Skin epidermis (tissue), 12 donors: ENCODE results near the gene ZNF385A.

Experiments used
- H3K27ac ChIP-seq, 21 experiments: fragments of 200-600 bp; sonication (generic) in 11 of 21; one replicate each; pipeline ENCODE4 v1.5.0; 2020; ENCODE audit warnings: mild to moderate bottlenecking in 3 of 21, inconsistent platforms in 2 of 21, moderate library complexity in 2 of 21
- H3K4me3 ChIP-seq, 7 experiments: fragments of 200-600 bp; sonication (generic) in 2 of 7; one replicate each; pipeline ENCODE4 v1.5.0; 2020; ENCODE audit warnings: inconsistent platforms in 2 of 7, mild to moderate bottlenecking in 2 of 7, moderate library complexity in 1 of 7

ZNF385A gene

DNA sequence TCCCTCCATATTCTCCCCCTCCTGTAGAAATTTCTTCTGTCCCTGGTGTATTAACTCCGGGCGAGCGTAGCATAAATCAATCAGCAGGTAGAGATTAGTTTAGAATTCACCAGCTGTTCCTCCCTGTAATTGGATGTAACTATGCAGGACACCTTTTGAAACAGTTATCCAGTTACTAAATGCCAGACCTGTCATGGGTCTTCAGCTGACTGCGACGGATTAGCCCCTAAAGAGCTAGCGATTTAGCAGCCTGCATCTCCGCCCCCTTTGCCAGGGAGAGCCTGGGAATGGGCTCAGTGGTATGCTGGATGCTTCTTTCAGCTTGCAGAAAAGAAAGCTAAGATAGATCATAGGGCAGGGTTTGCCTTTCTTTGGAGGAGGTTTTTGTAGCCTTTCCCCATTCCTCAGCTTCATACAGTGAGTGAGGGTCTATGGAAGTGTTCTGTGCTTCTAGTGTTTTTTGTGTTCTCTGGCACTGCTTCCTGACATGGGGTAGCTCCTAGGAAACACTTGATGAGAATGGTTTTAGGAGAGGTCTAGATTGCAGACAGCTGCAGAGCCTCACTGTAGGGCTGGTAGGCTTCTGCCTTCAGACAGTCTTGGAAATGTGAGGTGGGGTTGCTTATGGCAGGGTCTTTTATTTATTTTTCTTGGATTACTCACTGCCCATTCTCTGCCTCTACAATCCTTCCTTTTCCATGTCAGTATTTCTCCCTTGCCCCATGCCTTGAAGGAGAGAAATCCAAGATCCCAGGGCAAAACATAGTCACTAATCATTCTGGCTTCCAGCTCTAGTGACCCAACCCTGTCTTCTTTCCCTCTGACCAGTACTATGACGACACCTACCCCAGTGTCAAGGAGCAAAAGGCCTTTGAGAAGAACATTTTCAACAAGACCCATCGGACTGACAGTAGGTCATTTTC lies 42.9 kb downstream of the ZNF385A start:
- Histone ChIP-seq H3K27ac (no peak overlapping the region), H3K4me3 (no peak overlapping the region)

DNA sequence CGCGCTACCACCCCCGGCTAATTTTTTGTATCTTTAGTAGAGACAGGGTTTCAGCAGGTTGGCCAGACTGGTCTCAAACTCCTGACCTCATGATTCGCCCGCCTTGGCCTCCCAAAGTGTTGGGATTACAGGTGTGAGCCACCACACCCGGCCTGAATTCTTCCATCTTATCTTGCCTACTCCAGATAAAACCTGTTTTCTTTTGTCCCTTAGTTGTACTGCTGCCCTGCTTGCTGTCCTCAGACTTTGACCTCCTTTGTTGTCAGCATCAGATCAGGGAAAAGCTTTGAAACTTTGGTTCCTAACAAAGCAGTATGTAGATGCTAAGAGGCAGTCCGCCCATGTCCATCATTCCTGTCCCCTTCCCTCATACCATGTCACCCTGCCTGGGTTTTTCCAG lies 43.7 kb downstream of the ZNF385A start:
- no peak overlapping the region for H3K4me3 ChIP-seq
- H3K27ac ChIP-seq = no peak overlapping the region

DNA sequence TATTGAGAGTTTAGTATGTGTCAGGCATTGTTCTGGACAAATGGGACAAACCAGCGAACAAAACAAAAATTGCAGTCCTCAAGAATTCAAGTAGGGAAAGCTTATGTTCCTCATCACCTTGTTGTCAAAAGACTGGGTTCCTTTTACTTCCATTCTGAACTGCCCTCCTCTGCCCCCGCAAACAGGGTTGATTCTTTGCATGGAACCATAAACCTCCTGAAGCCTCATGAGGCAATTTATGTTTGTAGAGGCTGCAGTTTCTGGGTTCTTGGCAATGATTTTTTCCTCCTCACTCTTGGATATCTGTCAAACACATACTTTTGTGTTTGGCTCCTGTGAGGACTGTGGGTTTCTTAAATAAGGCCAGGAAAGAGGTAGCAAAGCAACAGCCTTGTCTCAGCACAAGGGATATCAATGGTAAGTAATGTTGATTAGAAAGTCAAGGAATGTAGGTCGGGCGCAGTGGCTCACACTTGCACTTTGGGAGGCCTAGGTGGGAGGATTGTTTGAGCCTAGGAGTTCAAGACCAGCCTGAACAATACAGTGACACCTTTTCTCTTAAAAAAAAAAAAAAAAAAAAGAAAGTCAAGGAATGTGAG lies 45.7 kb downstream of the ZNF385A start:
- Histone ChIP-seq H3K27ac (no peak overlapping the region), H3K4me3 (no peak overlapping the region)

DNA sequence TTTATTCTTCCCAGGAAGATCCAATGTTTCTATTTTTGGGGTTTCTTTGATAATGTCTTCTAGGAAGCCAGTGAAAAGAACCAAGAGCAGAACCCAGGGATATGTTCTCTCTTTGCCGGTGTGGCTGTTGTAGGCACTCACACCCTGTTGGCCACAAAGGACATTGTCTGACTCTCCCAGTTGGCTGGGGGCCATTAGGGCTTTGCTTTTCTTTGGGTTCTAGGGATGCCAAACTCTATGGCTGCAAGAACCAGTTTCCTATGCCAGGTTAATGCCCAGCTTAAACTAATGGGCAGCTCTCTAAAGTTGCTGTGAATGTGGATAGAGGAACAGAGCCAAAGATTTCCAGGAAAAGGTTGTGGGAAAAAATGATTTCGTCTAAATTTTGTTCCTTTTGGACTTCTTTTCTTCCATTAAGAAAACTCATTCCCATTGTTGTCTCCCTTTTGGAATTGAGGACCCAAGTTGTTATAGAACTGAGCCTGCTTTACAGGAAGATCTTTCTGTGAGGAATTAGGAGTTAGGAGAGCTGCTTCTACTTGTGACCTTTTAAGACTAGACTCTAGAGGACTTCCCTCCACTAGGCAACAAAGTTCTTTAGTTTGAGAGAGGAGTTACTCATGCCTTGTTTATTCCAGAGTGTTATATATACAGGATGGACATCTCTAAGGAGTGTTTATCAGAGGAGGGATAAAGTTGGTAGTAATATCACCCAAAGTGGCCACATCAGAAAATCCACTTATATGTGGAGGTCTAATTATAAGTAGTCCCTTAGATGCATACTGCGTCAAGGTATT lies 46.5 kb downstream of the ZNF385A start:
- Histone ChIP-seq H3K27ac (peak overlapping the region in 7 of 21 experiments; percentile 1 to 43 (median 30)), H3K4me3 (no peak overlapping the region)

DNA sequence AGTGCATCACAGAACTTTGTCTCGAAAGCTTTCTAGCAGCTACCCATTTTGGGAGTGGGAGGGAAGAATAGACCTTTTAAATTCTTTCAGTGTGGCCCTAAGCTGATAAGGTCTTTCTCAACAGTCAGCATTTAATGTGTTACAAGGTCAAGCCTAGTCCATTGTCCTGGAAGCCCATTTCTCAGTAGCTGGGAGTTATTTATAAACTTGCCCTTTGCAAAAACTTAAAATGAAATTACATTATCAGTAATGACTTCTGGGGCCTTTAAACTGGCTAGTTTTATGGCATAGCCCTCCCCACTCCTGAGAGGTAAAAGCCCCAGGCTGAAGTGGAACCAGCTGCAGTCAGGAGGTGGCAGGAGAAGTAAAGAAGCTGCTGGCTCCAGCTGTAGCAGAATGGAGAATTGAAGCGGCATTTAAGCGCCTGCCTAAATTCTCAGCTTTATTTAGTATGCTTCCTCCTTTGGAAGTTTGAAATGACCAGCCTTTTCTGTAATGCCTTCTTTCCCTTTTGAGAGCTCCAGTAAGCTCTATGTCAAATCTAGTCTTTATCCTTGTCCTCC lies 47.2 kb downstream of the ZNF385A start:
- peak overlapping the region in 9 of 21 experiments; percentile 1 to 43 (median 27) for H3K27ac ChIP-seq
- no peak overlapping the region for H3K4me3 ChIP-seq

DNA sequence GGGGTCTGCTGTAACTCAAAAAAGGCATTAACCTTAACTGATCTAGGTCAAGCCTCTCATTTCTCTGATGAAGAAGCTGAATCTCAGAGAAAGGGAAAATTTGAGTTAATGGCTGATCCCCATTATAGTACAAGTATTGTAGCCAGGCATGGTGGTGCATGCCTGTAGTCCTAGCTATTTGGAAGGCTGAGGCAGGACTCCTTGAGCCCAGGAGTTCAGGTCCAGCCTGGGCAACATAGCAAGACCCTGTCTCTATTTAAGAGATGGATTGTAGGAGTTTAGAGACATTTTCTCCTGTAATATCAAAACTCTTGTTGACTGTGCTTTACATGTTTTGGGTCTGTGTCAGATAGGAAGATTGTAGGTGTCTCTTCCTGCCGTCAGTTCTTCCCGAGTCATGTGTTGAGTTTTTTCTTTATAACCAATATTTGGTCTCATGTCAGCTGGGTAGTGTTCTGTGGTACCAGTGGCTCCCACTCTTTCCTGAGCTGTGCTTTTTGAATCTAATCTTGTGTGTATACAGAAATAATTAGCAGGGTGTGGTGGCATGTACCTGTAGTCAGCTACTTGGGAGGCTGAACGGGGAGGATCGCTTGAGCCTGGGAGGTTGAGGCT lies 51.0 kb downstream of the ZNF385A start:
- Histone ChIP-seq H3K27ac (no peak overlapping the region), H3K4me3 (no peak overlapping the region)

DNA sequence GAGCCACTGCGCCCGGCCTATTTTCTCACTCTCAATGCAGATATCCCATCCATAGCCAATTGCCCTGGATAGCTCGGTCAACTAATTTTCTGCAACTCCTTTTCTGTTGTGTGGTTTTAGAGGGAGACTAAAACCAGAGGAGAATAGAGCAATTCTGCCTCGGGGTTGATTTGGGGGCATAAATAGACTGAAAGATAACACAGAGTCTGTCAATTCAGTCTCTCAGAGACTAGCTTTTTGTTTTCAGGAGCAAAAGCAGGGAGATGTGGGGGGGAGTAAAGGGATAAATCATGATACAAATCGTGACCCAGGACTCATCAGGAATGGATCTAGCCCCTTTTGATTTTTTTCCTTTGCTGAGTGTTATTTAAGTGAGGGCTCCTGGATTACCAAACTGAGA lies 53.1 kb downstream of the ZNF385A start:
- Histone ChIP-seq H3K4me3 (no peak overlapping the region), H3K27ac (peak overlapping the region in 1 of 21 experiments; percentile 3)

DNA sequence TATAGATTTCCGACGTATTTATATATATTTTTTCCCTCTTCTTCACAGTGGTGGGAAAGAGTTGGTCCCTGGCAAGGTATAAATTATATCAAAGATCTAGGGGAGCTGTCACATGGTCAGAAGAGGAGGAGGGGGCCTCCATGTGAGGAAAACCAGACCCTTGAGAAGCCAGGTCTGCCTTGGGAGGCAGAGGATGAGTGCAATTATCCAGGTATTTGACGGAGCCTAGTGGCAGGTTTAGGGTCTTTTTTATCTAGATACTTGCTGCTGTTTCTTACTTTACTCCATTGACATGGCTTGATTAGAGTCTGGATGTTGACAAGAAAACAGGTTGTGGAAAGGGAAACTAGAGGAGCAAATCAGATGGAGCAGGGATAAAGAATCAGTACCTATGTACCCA lies 54.1 kb downstream of the ZNF385A start:
- peak overlapping the region in 3 of 21 experiments; percentile 21 to 65 (median 49) for H3K27ac ChIP-seq

DNA sequence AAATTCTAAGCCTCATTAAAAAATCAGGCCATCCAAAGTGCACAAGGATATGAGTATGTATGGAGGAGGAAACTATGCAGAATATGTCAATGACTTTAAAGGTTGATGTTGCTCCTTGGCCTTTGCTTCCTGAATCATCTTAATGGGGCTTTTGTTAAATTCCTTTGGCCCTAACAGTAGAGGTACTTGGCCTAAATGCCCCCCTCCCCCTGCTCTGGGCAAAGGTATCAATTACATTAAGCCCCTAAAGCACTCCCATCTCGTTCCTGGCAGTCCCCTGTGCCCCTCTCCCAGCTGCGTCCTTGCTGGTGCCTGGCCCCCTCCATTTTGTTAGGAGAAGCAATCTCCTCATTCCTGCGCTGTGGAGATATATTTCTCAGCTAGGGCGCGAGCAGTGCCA lies 54.8 kb downstream of the ZNF385A start:
- Histone ChIP-seq H3K27ac (peak overlapping the region in 1 of 21 experiments; percentile 49), H3K4me3 (no peak overlapping the region)

More for the DNA sequence above, 54.1 kb downstream of the ZNF385A start:
- no peak overlapping the region for H3K4me3 ChIP-seq

DNA sequence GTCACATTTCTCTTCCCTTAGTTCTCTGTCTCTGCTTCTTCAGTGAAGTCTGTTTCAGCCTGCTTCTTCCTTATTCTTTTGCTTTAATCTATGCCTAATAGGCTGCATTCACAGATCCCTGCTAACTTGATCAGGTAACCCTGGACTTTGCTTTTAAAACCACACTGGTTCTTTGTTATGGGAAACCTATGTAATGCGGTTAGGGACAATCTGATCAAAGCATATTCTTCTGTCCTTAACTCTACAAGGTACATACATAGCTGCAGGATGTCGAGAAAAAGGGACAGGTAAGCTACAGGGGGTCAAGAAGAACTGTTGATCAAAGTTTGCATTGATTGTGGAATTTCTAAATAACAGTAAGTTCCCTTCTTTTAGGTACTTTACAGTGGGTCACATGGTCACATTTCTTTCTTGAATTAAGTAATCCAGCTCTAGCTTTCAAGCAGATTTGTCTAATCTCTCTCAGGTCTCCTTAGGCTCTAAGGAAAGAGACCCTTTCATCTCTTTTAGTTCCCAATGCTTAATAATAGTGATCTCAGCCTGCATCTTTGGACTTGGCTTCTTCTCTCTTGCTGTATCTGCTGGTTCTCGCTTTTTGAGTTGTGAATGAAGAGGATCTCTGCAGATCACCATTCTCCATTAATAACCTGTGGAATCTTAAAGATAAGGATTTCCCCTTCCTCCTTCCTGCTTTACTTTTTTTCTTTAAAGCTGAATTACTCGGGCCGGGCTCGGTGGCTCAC lies 55.8 kb downstream of the ZNF385A start:
- no peak overlapping the region for H3K4me3 ChIP-seq
- peak overlapping the region in 2 of 21 experiments; percentile 8 to 22 for H3K27ac ChIP-seq

DNA sequence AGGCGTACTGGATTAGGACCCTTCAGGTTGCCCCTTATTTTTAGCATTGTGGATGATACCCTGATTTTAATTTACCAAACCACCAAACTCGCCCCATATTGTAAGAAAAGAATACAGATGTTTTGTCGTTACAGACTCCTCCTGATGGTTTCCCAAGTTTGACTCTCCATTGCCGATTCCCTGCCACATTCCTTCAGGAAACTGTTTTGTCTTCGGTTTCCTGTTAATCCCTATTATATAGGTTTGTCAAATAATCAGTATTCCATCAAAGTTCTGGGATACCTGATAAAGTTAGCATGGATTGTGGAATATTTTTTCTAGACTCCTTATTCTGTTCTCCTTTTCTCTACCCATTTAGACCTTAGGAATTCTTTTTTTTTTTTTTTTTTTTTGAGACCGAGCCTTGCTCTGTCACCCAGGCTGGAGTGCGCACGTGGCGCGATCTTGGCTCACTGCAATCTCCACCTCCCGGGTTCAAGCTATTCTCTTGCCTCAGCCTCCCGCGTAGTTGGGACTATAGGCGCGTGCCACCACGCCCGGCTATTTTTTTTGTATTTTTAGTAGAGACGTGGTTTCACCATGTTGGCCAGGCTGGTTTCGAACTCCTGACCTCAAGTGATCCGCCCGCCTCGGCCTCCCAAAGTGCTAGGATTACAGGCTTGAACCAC lies 59.0 kb downstream of the ZNF385A start:
- H3K27ac ChIP-seq = peak overlapping the region in 20 of 21 experiments; percentile 68 to 96 (median 87)
- H3K4me3 ChIP-seq = peak overlapping the region; percentile 46 to 80 (median 70)

DNA sequence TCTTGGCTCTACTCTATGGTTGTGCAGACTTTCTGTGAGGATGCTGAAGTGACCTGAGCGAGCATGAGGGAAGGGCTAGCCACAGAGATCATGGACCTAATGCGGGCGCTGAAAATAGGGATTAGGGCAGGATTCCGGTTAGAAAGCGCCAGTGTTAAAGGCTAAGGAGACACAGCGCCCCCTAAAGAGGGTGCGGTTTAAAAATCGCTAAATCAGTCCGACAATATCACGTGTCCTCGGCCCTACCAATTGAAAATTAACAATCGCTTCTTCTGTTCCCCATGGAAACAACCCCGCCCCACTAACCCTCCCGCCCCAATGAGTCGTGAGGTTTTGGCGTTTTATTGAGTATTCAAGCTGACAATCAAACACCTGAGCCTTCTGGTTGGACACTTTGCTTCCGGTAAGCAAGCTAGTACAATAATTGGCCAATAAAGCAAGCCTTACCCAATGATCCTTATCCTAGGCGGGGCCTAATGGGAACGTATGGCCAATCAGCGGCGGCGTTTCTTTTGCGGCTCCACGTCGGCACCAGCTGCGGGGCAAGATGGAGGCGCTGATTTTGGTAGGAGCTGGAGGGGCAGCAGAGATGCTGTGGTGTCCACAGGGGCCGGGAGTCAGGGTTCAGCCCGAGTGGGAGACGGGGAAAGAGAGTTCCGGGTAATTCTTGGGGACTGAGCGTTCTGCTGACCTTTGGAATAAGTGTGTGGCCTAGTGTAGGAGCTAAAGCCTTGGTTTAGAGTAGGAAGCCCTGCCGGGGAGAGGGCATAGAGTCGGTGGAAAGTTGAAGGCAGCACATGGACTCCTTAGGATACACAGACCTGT lies 59.7 kb downstream of the ZNF385A start, which contains the start of gene COPZ1:
TSS of gene COPZ1 (plus strand) at position 515 of the 825 bp plus-strand sequence. CDS start at position 548, 33 bp downstream.
- H3K4me3 ChIP-seq = peak within 1 kb of the TSS; percentile 46 to 80 (median 70)

DNA sequence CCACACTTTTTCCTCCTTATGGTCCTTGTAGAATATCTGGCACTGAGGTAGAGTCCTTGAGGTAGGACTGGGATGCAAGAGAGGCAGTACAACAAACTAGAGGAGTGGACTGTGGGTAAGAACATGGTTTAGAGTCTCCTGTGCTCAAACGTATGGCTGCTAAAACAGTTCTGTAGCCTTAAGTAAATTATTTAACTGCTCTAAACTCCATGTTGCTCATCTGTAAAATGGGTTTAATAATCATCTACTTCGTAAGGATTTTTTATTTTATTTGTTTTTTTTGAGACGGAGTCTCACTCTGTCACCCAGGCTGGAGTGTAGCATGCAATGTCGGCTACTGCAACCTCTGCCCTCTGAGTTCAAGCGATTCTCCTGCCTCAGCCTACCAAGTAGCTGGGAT lies 63.2 kb downstream of the ZNF385A start:
- H3K27ac ChIP-seq = no peak overlapping the region

More for the DNA sequence above, 59.7 kb downstream of the ZNF385A start, which contains the start of gene COPZ1:
- peak within 1 kb of the TSS in 20 of 21 experiments; percentile 68 to 96 (median 87) for H3K27ac ChIP-seq

More for the DNA sequence above, 63.2 kb downstream of the ZNF385A start:
- no peak overlapping the region for H3K4me3 ChIP-seq
